Measurements from ENCODE around the gene MRE11.

Gene MRE11

DNA sequence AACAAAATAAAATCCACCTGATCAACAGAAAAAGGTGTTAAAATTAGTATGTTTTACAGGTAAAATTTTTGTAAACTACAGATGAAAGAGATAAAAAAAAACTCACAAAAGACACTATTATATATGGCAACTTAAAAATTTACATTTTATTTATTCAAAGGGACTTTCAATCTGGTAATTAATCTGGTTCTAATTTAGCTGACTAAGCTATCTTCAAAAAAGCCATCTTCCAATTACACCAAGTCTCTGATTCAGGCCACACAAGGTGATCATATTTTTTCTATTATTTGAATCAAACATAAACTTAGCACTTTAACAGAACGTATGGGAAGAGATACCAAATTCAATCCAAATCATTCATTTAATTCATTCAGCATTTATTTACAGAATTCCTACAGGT, 7.6 kb downstream of the MRE11 start:
- Histone ChIP-seq H3K18ac (ENCODE audit: low read length) (no peak overlapping the region), H3K36me3 (ENCODE audit: control insufficient read depth in 1 of 2, insufficient read depth in 2 of 2, low read length in 2 of 2) (peaks cover 5 to 8% of the 10 kb centered on the region in 2 experiments), H2AK5ac (ENCODE audit: low read length) (no peak overlapping the region), H3K79me1 (ENCODE audit: low read length) (no peaks in the 10 kb centered on the region), H3K4me3 (ENCODE audit: low read depth, low read length) (no peak overlapping the region), H3K27ac (ENCODE audit: low read depth, low read length) (no peak overlapping the region), H2AFZ (ENCODE audit: insufficient read depth, low read length, poor library complexity) (no peak overlapping the region), H3K23ac (ENCODE audit: low read length) (no peak overlapping the region), H3K9me3 (ENCODE audit: insufficient read depth, low read depth, low read length) (no peaks in the 10 kb centered on the region), H3K27me3 (ENCODE audit: insufficient read depth, low read length) (no peaks in the 10 kb centered on the region), H2BK120ac (ENCODE audit: insufficient read depth, low read length, poor library complexity) (no peak overlapping the region), H4K12ac (ENCODE audit: low read depth, low read length) (no peak overlapping the region), H3K79me2 (ENCODE audit: control insufficient read depth, insufficient read depth, low read length, poor library complexity) (no peaks in the 10 kb centered on the region), H2BK12ac (ENCODE audit: low read length) (no peak overlapping the region), H2BK5ac (ENCODE audit: low read depth, low read length, poor library complexity) (no peak overlapping the region), H3K4me2 (ENCODE audit: low read length) (no peak overlapping the region), H4K91ac (ENCODE audit: low read depth, low read length) (no peak overlapping the region), H4K8ac (ENCODE audit: low read depth, low read length) (no peak overlapping the region), H3K9ac (ENCODE audit: low read length) (no peak overlapping the region), H3K4me1 (ENCODE audit: control insufficient read depth in 1 of 2, insufficient read depth in 2 of 2, low read length in 2 of 2) (no peaks in the 10 kb centered on the region), H3K4ac (ENCODE audit: low read depth, low read length) (no peak overlapping the region), H3K14ac (ENCODE audit: low read length) (no peak overlapping the region)
- no CpG with 5 or more reads among the region's 1 CpG for WGBS (ENCODE audit: extremely low coverage, insufficient coverage, insufficient read length)
- no peak for DNase-seq

- H3K9me3 ChIP-seq (ENCODE audit: insufficient read depth, low read depth, low read length), result no peaks in the 10 kb centered on the region
- H3K27ac ChIP-seq (ENCODE audit: low read depth, low read length), result no peak overlapping the region
Measured at GRCh38 chr11:94481342-94481741, 12.3 kb downstream of the MRE11 start.

GRCh38 chr11:94477624-94478023, 16.0 kb downstream of the MRE11 start:
- H3K79me2 ChIP-seq (ENCODE audit: control insufficient read depth, insufficient read depth, low read length, poor library complexity), result no peaks in the 10 kb centered on the region
- H2BK120ac ChIP-seq (ENCODE audit: insufficient read depth, low read length, poor library complexity), result no peak overlapping the region
- no peaks in the 10 kb centered on the region for H3K79me1 ChIP-seq (ENCODE audit: low read length)
- H3K4me1 ChIP-seq (ENCODE audit: control insufficient read depth in 1 of 2, insufficient read depth in 2 of 2, low read length in 2 of 2), result peaks cover 0 to 2% of the 10 kb centered on the region in 2 experiments
- H3K36me3 ChIP-seq (ENCODE audit: control insufficient read depth in 1 of 2, insufficient read depth in 2 of 2, low read length in 2 of 2), result peaks cover 3% of the 10 kb centered on the region in 2 experiments
- no peak overlapping the region for H4K12ac ChIP-seq (ENCODE audit: low read depth, low read length)
- H3K9ac ChIP-seq (ENCODE audit: low read length), result no peak overlapping the region
- H4K91ac ChIP-seq (ENCODE audit: low read depth, low read length), result no peak overlapping the region
- H2BK12ac ChIP-seq (ENCODE audit: low read length), result no peak overlapping the region
- no peak overlapping the region for H3K14ac ChIP-seq (ENCODE audit: low read length)
- H3K4me2 ChIP-seq (ENCODE audit: low read length), result no peak overlapping the region
- H3K18ac ChIP-seq (ENCODE audit: low read length), result no peak overlapping the region
- no peak overlapping the region for H3K23ac ChIP-seq (ENCODE audit: low read length)
- H3K9me3 ChIP-seq (ENCODE audit: insufficient read depth, low read depth, low read length), result no peaks in the 10 kb centered on the region
- no peaks in the 10 kb centered on the region for H3K27me3 ChIP-seq (ENCODE audit: insufficient read depth, low read length)
- no peak overlapping the region for H2BK5ac ChIP-seq (ENCODE audit: low read depth, low read length, poor library complexity)
- no peak overlapping the region for H2AFZ ChIP-seq (ENCODE audit: insufficient read depth, low read length, poor library complexity)
- DNase-seq, result peak in 1 of 2 donors; percentile 30
- peak overlapping the region; percentile 20 for H3K27ac ChIP-seq (ENCODE audit: low read depth, low read length)
- H2AK5ac ChIP-seq (ENCODE audit: low read length), result no peak overlapping the region
- H4K8ac ChIP-seq (ENCODE audit: low read depth, low read length), result no peak overlapping the region
- H3K4ac ChIP-seq (ENCODE audit: low read depth, low read length), result no peak overlapping the region
- WGBS (ENCODE audit: extremely low coverage, insufficient coverage, insufficient read length), result no CpG with 5 or more reads among the region's 2 CpGs
- no peak overlapping the region for H3K4me3 ChIP-seq (ENCODE audit: low read depth, low read length)

More at GRCh38 chr11:94481342-94481741, 12.3 kb downstream of the MRE11 start:
- Histone ChIP-seq H3K14ac (ENCODE audit: low read length) (no peak overlapping the region), H3K79me2 (ENCODE audit: control insufficient read depth, insufficient read depth, low read length, poor library complexity) (no peaks in the 10 kb centered on the region), H3K27me3 (ENCODE audit: insufficient read depth, low read length) (no peaks in the 10 kb centered on the region), H4K91ac (ENCODE audit: low read depth, low read length) (no peak overlapping the region), H4K12ac (ENCODE audit: low read depth, low read length) (no peak overlapping the region), H2BK12ac (ENCODE audit: low read length) (no peak overlapping the region), H2AK5ac (ENCODE audit: low read length) (no peak overlapping the region), H3K4me1 (ENCODE audit: control insufficient read depth in 1 of 2, insufficient read depth in 2 of 2, low read length in 2 of 2) (peaks cover 0 to 2% of the 10 kb centered on the region in 2 experiments), H2BK5ac (ENCODE audit: low read depth, low read length, poor library complexity) (no peak overlapping the region), H3K18ac (ENCODE audit: low read length) (no peak overlapping the region), H3K23ac (ENCODE audit: low read length) (no peak overlapping the region), H3K79me1 (ENCODE audit: low read length) (no peaks in the 10 kb centered on the region), H2BK120ac (ENCODE audit: insufficient read depth, low read length, poor library complexity) (no peak overlapping the region), H4K8ac (ENCODE audit: low read depth, low read length) (no peak overlapping the region), H3K9ac (ENCODE audit: low read length) (no peak overlapping the region), H3K4me3 (ENCODE audit: low read depth, low read length) (no peak overlapping the region), H3K4me2 (ENCODE audit: low read length) (no peak overlapping the region), H2AFZ (ENCODE audit: insufficient read depth, low read length, poor library complexity) (no peak overlapping the region), H3K36me3 (ENCODE audit: control insufficient read depth in 1 of 2, insufficient read depth in 2 of 2, low read length in 2 of 2) (peaks cover 8 to 9% of the 10 kb centered on the region in 2 experiments), H3K4ac (ENCODE audit: low read depth, low read length) (no peak overlapping the region)
- DNase-seq, result no peak

DNA sequence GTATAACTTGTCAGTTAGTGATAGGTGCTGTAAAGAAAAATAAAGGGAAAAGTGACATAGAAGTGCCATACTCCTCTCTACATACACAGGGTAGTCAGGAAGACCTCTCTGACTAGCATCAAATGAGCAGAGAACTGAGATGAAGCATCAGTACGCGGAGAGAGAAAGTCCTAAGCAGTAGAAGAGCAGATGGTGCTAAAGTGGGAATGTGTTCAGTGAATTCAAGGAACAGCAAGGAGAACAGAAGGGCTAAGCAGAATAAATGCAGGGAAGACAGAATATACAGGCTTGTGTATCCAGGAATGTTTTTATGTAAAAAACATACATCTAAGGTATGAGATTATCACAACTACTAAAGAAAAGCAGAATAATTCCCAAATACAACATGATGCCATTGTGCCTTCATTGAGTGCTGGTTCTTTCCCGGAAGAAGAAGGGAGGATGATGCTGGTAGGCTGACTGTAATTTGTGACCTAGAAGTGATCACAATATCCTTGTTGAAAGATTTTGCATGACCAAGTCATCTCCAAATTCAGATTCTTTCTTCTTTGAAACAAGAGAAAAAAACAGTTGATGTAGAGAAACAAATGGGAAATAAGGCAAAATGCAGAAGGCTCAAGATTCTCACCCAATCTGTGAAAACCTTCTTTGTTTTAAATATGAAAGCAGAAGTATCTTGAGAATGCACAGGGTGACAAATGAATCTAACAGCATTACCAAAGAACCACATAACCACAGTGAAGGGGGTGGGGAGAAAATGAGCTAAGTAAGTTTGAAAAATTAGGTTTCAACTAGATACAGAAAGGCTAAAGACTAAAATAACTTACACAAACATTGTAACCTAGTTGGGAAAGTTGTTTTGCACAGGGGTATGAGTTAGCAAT, 20.5 kb downstream of the MRE11 start:
- Histone ChIP-seq H3K18ac (ENCODE audit: low read length) (no peak overlapping the region), H3K4me2 (ENCODE audit: low read length) (no peak overlapping the region), H3K9me3 (ENCODE audit: insufficient read depth, low read depth, low read length) (no peaks in the 10 kb centered on the region)

More for the DNA sequence above, 20.5 kb downstream of the MRE11 start:
- Histone ChIP-seq H3K4me1 (ENCODE audit: control insufficient read depth in 1 of 2, insufficient read depth in 2 of 2, low read length in 2 of 2) (peaks cover 0 to 2% of the 10 kb centered on the region in 2 experiments), H3K9ac (ENCODE audit: low read length) (no peak overlapping the region), H3K79me2 (ENCODE audit: control insufficient read depth, insufficient read depth, low read length, poor library complexity) (no peaks in the 10 kb centered on the region), H4K12ac (ENCODE audit: low read depth, low read length) (no peak overlapping the region), H3K79me1 (ENCODE audit: low read length) (no peaks in the 10 kb centered on the region), H4K8ac (ENCODE audit: low read depth, low read length) (no peak overlapping the region), H3K4me3 (ENCODE audit: low read depth, low read length) (no peak overlapping the region), H3K23ac (ENCODE audit: low read length) (no peak overlapping the region), H3K14ac (ENCODE audit: low read length) (no peak overlapping the region), H2BK5ac (ENCODE audit: low read depth, low read length, poor library complexity) (no peak overlapping the region), H2AK5ac (ENCODE audit: low read length) (no peak overlapping the region), H4K91ac (ENCODE audit: low read depth, low read length) (no peak overlapping the region), H3K36me3 (ENCODE audit: control insufficient read depth in 1 of 2, insufficient read depth in 2 of 2, low read length in 2 of 2) (peaks cover 3% of the 10 kb centered on the region in 2 experiments), H2BK120ac (ENCODE audit: insufficient read depth, low read length, poor library complexity) (no peak overlapping the region), H3K27ac (ENCODE audit: low read depth, low read length) (no peak overlapping the region), H3K4ac (ENCODE audit: low read depth, low read length) (no peak overlapping the region), H2AFZ (ENCODE audit: insufficient read depth, low read length, poor library complexity) (no peak overlapping the region), H3K27me3 (ENCODE audit: insufficient read depth, low read length) (no peaks in the 10 kb centered on the region), H2BK12ac (ENCODE audit: low read length) (no peak overlapping the region)
- no peak for DNase-seq
- WGBS (ENCODE audit: extremely low coverage, insufficient coverage, insufficient read length), result no CpG with 5 or more reads among the region's 3 CpGs
